Activated naive CD4-positive, alpha-beta T cell treated with anti-CD3 and anti-CD28 coated beads, Interleukin-2, amount 10 ng/mL, durations not matched to agents 7 days and 5 days (primary cell): ENCODE data around the gene HLA-DOA.

Source experiments
- CTCF ChIA-PET: fragments of 350-600 bp; sonication (Branson Sonifier 250); formaldehyde crosslinking; loops from one replicate; lab custom pipeline; 2021; ENCODE audit warnings: antibody characterized with exemption; lab: Charles Lee
- DNase-seq: peaks from one replicate; pipeline ENCODE4 v3.0.0-alpha.2; 2020
- H3K27ac Mint-ChIP-seq: one replicate; pipeline ENCODE4 v1.8.0; 2021; ENCODE audit warnings: mild to moderate bottlenecking, moderate library complexity, mixed read lengths
- H3K27me3 Mint-ChIP-seq: one replicate; pipeline ENCODE4 v1.8.0; 2021; ENCODE audit warnings: mild to moderate bottlenecking, mixed read lengths
- H3K36me3 Mint-ChIP-seq: one replicate; pipeline ENCODE4 v1.8.0; 2021; ENCODE audit warnings: mixed read lengths
- H3K4me1 Mint-ChIP-seq: one replicate; pipeline ENCODE4 v1.8.0; 2021; ENCODE audit warnings: mixed read lengths
- H3K4me3 Mint-ChIP-seq: one replicate; pipeline ENCODE4 v1.8.0; 2021; ENCODE audit warnings: mild to moderate bottlenecking, moderate library complexity, mixed read lengths
- H3K9me3 Mint-ChIP-seq: one replicate; pipeline ENCODE4 v1.8.0; 2021; ENCODE audit warnings: mixed read lengths

The HLA-DOA gene

GRCh38 chr6:33001685-33002084 lies 7.7 kb downstream of the HLA-DOA start:
- CTCF ChIA-PET = interaction anchor here (1.9 kb wide), 1 partner anchor 13 kb away, joined by 5 read pairs; no protein-coding TSS in a partner anchor
- Mint-ChIP-seq H3K27me3 (peaks cover 51% of the 10 kb centered on the region), H3K4me1 (peaks cover 7% of the 10 kb centered on the region), H3K4me3 (no peak overlapping the region), H3K36me3 (no peaks in the 10 kb centered on the region), H3K9me3 (no peaks in the 10 kb centered on the region), H3K27ac (no peak overlapping the region)
- no peak for DNase-seq

- Mint-ChIP-seq H3K36me3 (no peaks in the 10 kb centered on the region), H3K9me3 (no peaks in the 10 kb centered on the region), H3K27me3 (peaks cover 59% of the 10 kb centered on the region), H3K4me1 (peaks cover 7% of the 10 kb centered on the region), H3K27ac (no peak overlapping the region), H3K4me3 (no peak overlapping the region)
- peak; percentile 58 for DNase-seq
- CTCF ChIA-PET = interaction anchor here (0.7 to 2.6 kb wide), 9 partner anchors 13 to 248 kb away, joined by 3 to 8 read pairs (median 3); partner anchors contain the start of gene HLA-DMA
Observed at GRCh38 chr6:33000055-33000454, 9.3 kb downstream of the HLA-DOA start.

- Mint-ChIP-seq H3K4me1 (peaks cover 6% of the 10 kb centered on the region), H3K27ac (no peak overlapping the region)
Observed at GRCh38 chr6:32995448-32995847, 13.9 kb downstream of the HLA-DOA start.

GRCh38 chr6:32993363-32993973 lies 15.9 kb downstream of the HLA-DOA start:
- Mint-ChIP-seq H3K27me3 (peaks cover 38% of the 10 kb centered on the region), H3K27ac (no peak overlapping the region), H3K9me3 (no peaks in the 10 kb centered on the region), H3K4me1 (no peaks in the 10 kb centered on the region), H3K36me3 (no peaks in the 10 kb centered on the region), H3K4me3 (no peak overlapping the region)
- CTCF ChIA-PET = interaction anchor here (0.6 to 1.4 kb wide), 2 partner anchors 9 to 539 kb away, joined by 4 to 5 read pairs; no protein-coding TSS in a partner anchor
- no peak for DNase-seq

More at GRCh38 chr6:32995448-32995847, 13.9 kb downstream of the HLA-DOA start:
- no peaks in the 10 kb centered on the region for H3K9me3 Mint-ChIP-seq
- no peak for DNase-seq
- peaks cover 44% of the 10 kb centered on the region for H3K27me3 Mint-ChIP-seq
- no peaks in the 10 kb centered on the region for H3K36me3 Mint-ChIP-seq
- H3K4me3 Mint-ChIP-seq = no peak overlapping the region
- CTCF ChIA-PET = no interaction called here

DNA sequence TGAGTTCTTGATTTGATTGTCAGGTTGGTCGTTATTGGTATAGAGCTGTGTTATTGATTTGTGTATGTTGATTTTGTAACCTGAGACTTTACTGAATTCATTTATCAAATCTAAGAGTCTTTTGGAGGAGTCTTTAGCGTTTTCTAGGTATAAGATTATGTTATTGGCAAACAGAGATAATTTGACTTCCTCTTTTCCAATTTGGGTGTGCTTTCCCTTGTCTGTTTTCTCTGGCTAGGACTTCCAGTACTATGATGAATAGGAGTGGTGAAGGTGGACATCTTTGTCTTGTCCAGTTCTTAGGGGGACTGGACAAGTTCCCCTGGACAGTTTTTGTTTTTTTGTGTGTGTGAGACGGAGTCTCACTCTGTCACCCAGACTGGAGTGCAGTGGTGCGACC lies 17.4 kb downstream of the HLA-DOA start:
- CTCF ChIA-PET = no interaction called here
- H3K9me3 Mint-ChIP-seq = no peaks in the 10 kb centered on the region

DNA sequence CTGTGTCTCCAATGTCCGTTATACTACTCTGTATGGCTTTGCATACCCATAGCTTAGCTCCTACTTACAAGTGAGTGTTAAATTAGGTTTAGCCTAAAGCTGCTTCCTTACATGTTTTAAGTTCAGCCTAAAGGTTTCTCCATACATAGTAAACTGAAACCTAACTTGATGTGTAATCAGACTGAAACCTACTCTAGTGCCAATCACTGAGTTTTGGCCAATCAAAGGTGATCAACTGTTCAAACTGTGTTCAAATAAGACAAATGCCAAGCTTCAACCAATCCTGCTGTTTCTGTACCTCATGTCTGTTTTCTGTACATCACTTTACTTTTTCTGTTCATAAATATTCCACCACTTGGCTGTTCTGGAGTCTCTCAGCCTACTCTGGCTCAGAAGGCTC lies 20.0 kb downstream of the HLA-DOA start:
- H3K27ac Mint-ChIP-seq = no peak overlapping the region
- peaks cover 5% of the 10 kb centered on the region for H3K4me1 Mint-ChIP-seq
- CTCF ChIA-PET = interaction anchor here (1.4 to 8.2 kb wide), 2 partner anchors 54 to 121 kb away, joined by 4 to 140 read pairs; no protein-coding TSS in a partner anchor
- no peaks in the 10 kb centered on the region for H3K36me3 Mint-ChIP-seq
- DNase-seq = no peak
- H3K27me3 Mint-ChIP-seq = peaks cover 39% of the 10 kb centered on the region
- no peaks in the 10 kb centered on the region for H3K9me3 Mint-ChIP-seq
- no peak overlapping the region for H3K4me3 Mint-ChIP-seq

More for the DNA sequence above, 17.4 kb downstream of the HLA-DOA start:
- H3K27ac Mint-ChIP-seq = no peak overlapping the region
- no peaks in the 10 kb centered on the region for H3K4me1 Mint-ChIP-seq
- no peak for DNase-seq
- H3K27me3 Mint-ChIP-seq = peaks cover 39% of the 10 kb centered on the region
- H3K36me3 Mint-ChIP-seq = no peaks in the 10 kb centered on the region
- H3K4me3 Mint-ChIP-seq = no peak overlapping the region

GRCh38 chr6:32984622-32985389 lies 24.6 kb downstream of the HLA-DOA start:
- Mint-ChIP-seq H3K36me3 (peaks cover 22% of the 10 kb centered on the region), H3K4me3 (no peak overlapping the region), H3K9me3 (no peaks in the 10 kb centered on the region), H3K27ac (peak overlapping the region; percentile 12), H3K4me1 (peaks cover 20% of the 10 kb centered on the region), H3K27me3 (peaks cover 24% of the 10 kb centered on the region)
- CTCF ChIA-PET = interaction anchor here (0.6 to 8.2 kb wide), 43 partner anchors 9 to 264 kb away, joined by 3 to 140 read pairs (median 5); partner anchors contain the start of genes HLA-DMA, HLA-DMB and TAP2
- peak; percentile 95 for DNase-seq

DNA sequence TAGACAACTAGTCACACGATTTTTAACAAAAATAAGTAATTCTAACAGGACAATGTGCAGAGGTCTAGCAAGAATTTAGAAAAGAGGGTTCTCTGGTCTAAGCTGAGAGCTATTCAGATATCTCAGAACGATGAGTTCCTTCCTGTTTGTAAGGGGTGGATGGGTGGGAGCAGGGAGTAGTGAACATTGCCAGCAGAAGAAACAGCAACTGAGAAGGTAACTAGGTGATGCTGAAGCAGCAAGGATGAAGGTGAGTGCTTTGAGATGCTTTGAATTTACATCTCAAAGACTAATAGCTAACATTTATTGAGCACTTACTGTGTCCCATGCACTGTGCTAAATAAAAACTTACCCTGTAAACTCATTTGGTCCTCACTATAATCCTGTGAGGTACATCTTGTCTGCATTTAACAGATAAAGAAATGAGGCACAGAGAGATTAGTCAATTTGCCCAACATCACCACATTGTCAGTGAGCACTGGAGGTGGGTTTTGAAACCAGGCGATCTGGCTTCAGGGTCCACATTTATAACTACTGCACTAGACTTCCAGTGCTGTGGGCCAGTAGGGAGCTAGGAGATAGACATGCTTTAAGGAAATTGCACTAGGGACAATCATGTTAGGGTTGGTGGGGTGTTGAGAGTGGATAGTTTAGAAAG lies 25.3 kb downstream of the HLA-DOA start:
- Mint-ChIP-seq H3K36me3 (peaks cover 28% of the 10 kb centered on the region), H3K4me3 (no peak overlapping the region), H3K27ac (peak overlapping the region; percentile 46), H3K4me1 (peaks cover 24% of the 10 kb centered on the region), H3K9me3 (no peaks in the 10 kb centered on the region), H3K27me3 (peaks cover 24% of the 10 kb centered on the region)
- DNase-seq = no peak
- CTCF ChIA-PET = interaction anchor here (0.6 to 8.2 kb wide), 42 partner anchors 9 to 264 kb away, joined by 3 to 140 read pairs (median 5); partner anchors contain the start of genes HLA-DMA, HLA-DMB and TAP2

DNA sequence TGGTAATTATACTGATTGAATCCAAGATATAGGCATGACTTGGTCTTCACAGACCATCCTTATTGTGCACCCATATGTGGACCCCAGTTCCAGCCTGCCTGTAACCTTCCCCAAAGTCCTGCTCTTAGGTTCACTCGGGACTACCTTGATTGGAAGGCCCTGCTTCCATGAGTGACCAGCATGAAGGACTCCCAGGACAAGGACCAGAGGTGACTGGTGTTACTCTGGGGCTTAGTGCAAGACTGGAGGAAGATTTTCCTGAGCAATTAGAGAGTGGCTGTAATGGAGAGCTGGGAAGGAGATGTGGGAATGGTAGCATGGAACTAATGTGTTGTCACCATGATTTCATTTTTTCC lies 25.9 kb downstream of the HLA-DOA start:
- no peak overlapping the region for H3K4me3 Mint-ChIP-seq
- no peaks in the 10 kb centered on the region for H3K9me3 Mint-ChIP-seq
- CTCF ChIA-PET = interaction anchor here (1.4 to 8.2 kb wide), 14 partner anchors 9 to 265 kb away, joined by 3 to 140 read pairs (median 20); partner anchors contain the start of genes HLA-DMA, HLA-DMB and TAP2
- H3K27me3 Mint-ChIP-seq = peaks cover 24% of the 10 kb centered on the region
- H3K4me1 Mint-ChIP-seq = peaks cover 27% of the 10 kb centered on the region
- peak overlapping the region; percentile 46 for H3K27ac Mint-ChIP-seq
- DNase-seq = no peak
- H3K36me3 Mint-ChIP-seq = peaks cover 35% of the 10 kb centered on the region

DNA sequence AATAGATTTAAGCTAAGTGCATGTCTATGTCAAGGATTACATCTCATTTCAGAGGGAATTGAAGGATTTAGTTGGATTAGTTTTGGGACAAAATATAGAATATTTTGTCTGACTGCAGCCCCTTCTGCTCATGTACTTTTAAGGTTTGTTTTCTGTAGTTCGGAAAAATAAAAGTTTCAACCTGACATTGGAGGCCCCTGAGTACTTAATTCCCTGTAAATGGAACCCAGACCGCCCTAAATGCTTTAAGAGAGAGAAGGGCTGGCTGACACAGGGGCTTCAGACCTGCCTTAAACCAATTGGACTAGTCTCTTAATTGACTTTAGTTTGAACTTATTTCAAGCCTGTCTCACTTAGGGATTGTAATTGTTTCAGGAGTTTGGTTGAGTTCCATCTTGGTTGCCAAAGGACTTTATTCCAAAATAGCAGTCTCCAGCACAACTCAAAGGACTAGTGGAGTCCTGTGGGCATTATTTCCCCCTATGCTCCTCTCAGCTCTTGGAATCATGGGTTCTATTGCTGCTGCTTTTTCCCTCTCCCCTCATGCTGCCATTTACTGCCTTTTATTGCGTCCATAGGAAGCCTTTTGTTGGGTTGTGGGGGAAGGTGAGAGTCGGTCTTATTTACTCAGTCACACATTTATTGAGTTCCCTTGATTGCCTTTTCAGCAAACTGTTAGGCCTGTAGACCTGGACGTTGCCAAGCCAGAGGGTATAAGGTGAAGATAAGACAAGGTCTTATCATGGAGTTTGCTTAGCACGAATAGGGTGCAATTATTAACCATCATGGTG lies 26.5 kb downstream of the HLA-DOA start:
- Mint-ChIP-seq H3K36me3 (peaks cover 40% of the 10 kb centered on the region), H3K9me3 (no peaks in the 10 kb centered on the region)

GRCh38 chr6:32982084-32982701 lies 27.2 kb downstream of the HLA-DOA start:
- no peak overlapping the region for H3K27ac Mint-ChIP-seq
- CTCF ChIA-PET = interaction anchor here (0.9 to 8.2 kb wide), 5 partner anchors 9 to 143 kb away, joined by 3 to 140 read pairs (median 5); partner anchors contain the start of genes HLA-DMA and TAP2
- H3K27me3 Mint-ChIP-seq = peaks cover 12% of the 10 kb centered on the region
- no peak overlapping the region for H3K4me3 Mint-ChIP-seq
- H3K36me3 Mint-ChIP-seq = peaks cover 47% of the 10 kb centered on the region
- no peaks in the 10 kb centered on the region for H3K9me3 Mint-ChIP-seq
- DNase-seq = no peak
- peaks cover 40% of the 10 kb centered on the region for H3K4me1 Mint-ChIP-seq

More for the DNA sequence above, 26.5 kb downstream of the HLA-DOA start:
- peaks cover 33% of the 10 kb centered on the region for H3K4me1 Mint-ChIP-seq
- no peak for DNase-seq
- H3K27ac Mint-ChIP-seq = peak overlapping the region; percentile 16
- CTCF ChIA-PET = interaction anchor here (0.9 to 8.2 kb wide), 13 partner anchors 8 to 144 kb away, joined by 3 to 140 read pairs (median 22); partner anchors contain the start of genes HLA-DMA, HLA-DMB and TAP2
- peaks cover 19% of the 10 kb centered on the region for H3K27me3 Mint-ChIP-seq
- no peak overlapping the region for H3K4me3 Mint-ChIP-seq

GRCh38 chr6:32980488-32981038 lies 28.8 kb downstream of the HLA-DOA start:
- Mint-ChIP-seq H3K36me3 (peaks cover 64% of the 10 kb centered on the region), H3K4me1 (peaks cover 56% of the 10 kb centered on the region), H3K27me3 (no peaks in the 10 kb centered on the region), H3K4me3 (no peak overlapping the region), H3K27ac (peak overlapping the region; percentile 46), H3K9me3 (no peaks in the 10 kb centered on the region)
- CTCF ChIA-PET = interaction anchor here (1.0 to 4.2 kb wide), 5 partner anchors 28 to 142 kb away, joined by 3 to 16 read pairs (median 4); partner anchors contain the start of genes HLA-DMA and TAP2
- DNase-seq = no peak
